ENCODE measurements around the gene MEG3. TPM values are rescaled to one million over a fixed set of nuclear protein-coding genes. Genes with fewer than 3 reads are reported as not detected.

MEG3 gene
- total and polyA plus RNA-seq, 4 donors = 21.4 to 454 (median 149) TPM

DNA sequence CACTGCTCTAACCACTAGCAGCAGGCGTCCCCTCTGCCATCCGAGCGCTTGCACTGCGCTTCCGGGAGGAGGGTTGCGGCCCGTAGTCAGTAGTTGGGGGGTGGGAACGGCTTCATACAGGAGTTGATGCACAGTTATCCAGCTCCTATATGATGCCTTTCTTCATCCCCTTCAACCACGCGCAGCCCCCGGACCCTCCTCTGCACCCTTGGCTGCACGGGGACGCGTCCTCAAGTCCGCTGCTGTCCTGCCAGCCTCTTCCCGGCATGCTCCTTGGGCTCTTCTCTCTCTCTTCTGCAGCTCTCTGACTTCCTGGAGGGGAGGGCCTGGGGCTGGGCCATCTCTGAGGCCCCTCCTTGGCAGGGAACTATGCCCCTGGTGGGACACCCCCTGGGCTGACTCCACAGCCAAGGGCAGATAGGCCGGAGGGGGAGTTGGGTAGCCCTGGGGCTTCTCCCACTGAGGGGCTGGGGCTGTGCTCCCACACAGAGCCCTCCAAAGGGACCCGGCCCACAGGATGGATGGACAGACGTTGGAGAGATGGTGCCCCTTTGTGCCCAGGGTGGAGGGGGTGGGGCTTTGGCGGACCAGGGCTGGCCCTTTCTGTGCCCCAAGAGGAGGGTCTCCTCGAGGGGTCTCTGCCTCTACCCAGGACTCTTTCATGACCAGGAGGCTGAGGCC is 48.6 kb downstream of the MEG3 start:
- Histone ChIP-seq H3K4me1 (ENCODE audit: control insufficient read depth in 1 of 2, insufficient read depth in 2 of 2, low read length in 2 of 2) (no peaks in the 10 kb centered on the region), H3K9me3 (ENCODE audit: control insufficient read depth, low read length) (no peaks in the 10 kb centered on the region), H3K27ac (ENCODE audit: low read depth in 1 of 2, low read length in 2 of 2) (no peak overlapping the region), H3K36me3 (ENCODE audit: control insufficient read depth in 1 of 2, insufficient read depth in 2 of 2, low read length in 1 of 2) (no peaks in the 10 kb centered on the region), H3K27me3 (ENCODE audit: control insufficient read depth in 1 of 2, insufficient read depth in 2 of 2, low read length in 1 of 2) (no peaks in the 10 kb centered on the region), H3K4me3 (ENCODE audit: low read length in 2 of 2) (no peak overlapping the region)
- ATAC-seq (ENCODE audit: low FRiP score) (no peak), DNase-seq (peak; percentile 39 to 51)
- intact Hi-C loops (cut with DNase I) = no loop called here
- 82 to 84% methylated on average over 21 of the region's 21 CpGs for WGBS, 2 donors

DNA sequence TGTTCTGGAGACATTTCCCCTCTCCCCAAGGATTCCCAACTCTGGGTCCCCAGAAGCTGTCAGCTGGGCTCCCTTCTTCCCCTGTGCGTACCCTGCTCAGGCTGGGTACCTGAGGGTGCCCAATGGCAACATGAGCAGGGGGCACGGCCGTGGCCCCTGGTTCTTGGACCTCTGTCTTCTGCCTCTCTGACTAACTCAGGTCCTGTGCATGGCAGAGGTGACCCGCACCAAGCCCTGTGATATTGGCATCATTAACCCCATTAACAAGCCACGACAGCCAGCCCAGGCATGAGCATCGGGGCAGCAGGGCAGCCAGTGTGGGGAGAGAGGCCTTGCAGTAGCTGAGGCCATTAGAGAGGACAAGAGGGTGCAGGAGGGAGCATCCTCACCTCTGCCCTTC is 49.2 kb downstream of the MEG3 start:
- Histone ChIP-seq H3K27ac (ENCODE audit: low read depth in 1 of 2, low read length in 2 of 2) (no peak overlapping the region), H3K36me3 (ENCODE audit: control insufficient read depth in 1 of 2, insufficient read depth in 2 of 2, low read length in 1 of 2) (no peaks in the 10 kb centered on the region), H3K27me3 (ENCODE audit: control insufficient read depth in 1 of 2, insufficient read depth in 2 of 2, low read length in 1 of 2) (no peaks in the 10 kb centered on the region), H3K4me3 (ENCODE audit: low read length in 2 of 2) (no peak overlapping the region), H3K9me3 (ENCODE audit: control insufficient read depth, low read length) (no peaks in the 10 kb centered on the region), H3K4me1 (ENCODE audit: control insufficient read depth in 1 of 2, insufficient read depth in 2 of 2, low read length in 2 of 2) (no peaks in the 10 kb centered on the region)
- ATAC-seq (ENCODE audit: low FRiP score) (no peak), DNase-seq (peak; percentile 26 to 44)
- intact Hi-C loops (cut with DNase I) = no loop called here
- WGBS, 2 donors = 82 to 85% methylated on average over 6 of the region's 6 CpGs

DNA sequence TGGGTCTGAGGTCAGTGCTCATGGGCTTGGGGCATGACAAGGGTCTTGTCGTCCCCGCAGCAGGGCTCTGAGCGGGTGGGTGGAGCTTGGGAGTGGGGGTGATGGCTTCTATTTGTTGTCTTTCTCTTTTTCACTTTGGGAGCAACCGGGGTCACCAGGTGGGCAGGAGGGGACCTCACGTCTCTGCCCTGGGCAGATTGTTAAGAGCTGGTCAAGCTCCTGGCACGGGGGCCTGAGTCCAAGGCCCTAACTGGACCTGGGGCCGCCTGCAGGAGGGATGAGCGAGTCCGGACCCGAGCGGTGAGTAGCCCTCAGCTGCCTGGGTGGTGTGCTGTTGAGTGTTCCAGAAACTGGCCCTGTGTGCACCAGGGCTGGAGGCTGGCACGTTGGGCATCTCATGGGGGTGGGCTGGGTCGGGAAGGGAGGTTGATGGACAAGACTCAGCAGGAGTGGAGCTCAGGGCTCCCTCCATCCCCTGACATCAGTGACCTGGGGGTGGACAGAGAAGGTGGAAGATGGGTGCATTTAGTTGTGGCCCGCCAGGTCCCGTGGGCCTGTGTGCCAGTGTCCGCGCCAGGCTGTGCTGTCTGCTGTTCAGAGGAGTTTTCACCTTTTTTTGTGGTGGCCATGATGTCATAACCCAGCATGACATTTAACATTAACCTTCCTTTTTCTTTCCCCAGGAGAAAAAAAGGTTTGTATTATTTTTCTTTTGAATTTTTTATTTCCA is 50.1 kb downstream of the MEG3 start:
- DNase-seq (peak; percentile 30 to 56), ATAC-seq (ENCODE audit: low FRiP score) (no peak)
- no peak overlapping the region for H3K4me3 ChIP-seq (ENCODE audit: low read length in 2 of 2)
- H3K27ac ChIP-seq (ENCODE audit: low read depth in 1 of 2, low read length in 2 of 2) = no peak overlapping the region
- H3K27me3 ChIP-seq (ENCODE audit: control insufficient read depth in 1 of 2, insufficient read depth in 2 of 2, low read length in 1 of 2) = no peaks in the 10 kb centered on the region
- intact Hi-C loops (cut with DNase I) = no loop called here
- H3K9me3 ChIP-seq (ENCODE audit: control insufficient read depth, low read length) = no peaks in the 10 kb centered on the region
- H3K4me1 ChIP-seq (ENCODE audit: control insufficient read depth in 1 of 2, insufficient read depth in 2 of 2, low read length in 2 of 2) = no peaks in the 10 kb centered on the region
- 79 to 85% methylated on average over 17 of the region's 17 CpGs for WGBS, 2 donors
- H3K36me3 ChIP-seq (ENCODE audit: control insufficient read depth in 1 of 2, insufficient read depth in 2 of 2, low read length in 1 of 2) = no peaks in the 10 kb centered on the region

DNA sequence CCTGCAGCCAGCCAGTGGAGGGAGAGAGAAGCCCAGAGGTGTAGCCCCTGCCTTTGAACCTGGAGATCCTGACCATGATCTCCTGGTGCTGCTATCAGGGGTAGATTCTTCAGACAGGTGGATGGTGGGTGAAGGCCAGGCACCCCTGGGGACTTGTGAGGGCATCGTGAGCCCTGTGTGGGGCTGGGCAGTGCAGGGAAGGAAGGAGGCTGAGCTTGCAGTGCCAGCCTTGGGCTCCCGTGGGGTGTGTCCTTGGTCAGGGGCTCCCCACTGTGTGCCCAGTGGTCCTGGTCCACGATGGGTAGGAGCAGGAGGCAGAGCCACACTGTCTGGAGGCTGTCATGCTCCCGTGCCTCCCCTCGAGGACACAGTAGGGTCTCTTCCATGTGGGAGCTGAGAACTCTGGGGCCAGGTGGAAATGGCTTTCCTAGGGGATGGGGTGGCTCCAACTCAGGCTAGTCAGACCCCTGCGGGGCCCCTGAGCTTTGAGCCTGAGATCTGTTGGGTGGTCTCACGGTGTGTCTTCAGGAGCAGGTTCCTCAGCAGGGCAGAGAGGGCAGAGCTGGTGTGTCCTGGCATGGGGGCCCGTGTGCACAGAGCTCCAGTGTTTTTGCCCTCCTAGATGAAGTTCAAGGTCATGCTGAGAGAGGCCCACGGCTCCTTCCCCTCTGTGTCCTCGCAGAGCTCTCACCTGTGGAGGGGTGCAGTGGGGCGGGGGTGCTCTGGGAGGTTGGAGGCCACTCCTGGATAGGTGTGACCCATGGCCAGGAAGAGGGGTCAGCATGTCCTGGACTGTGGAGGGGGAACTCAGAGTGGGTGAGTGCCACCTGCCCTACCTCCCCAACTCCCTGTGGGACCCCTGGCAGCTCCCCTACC is 52.6 kb downstream of the MEG3 start:
- Histone ChIP-seq H3K4me1 (ENCODE audit: control insufficient read depth in 1 of 2, insufficient read depth in 2 of 2, low read length in 2 of 2) (no peaks in the 10 kb centered on the region), H3K4me3 (ENCODE audit: low read length in 2 of 2) (no peak overlapping the region), H3K9me3 (ENCODE audit: control insufficient read depth, low read length) (no peaks in the 10 kb centered on the region), H3K36me3 (ENCODE audit: control insufficient read depth in 1 of 2, insufficient read depth in 2 of 2, low read length in 1 of 2) (no peaks in the 10 kb centered on the region), H3K27ac (ENCODE audit: low read depth in 1 of 2, low read length in 2 of 2) (no peak overlapping the region), H3K27me3 (ENCODE audit: control insufficient read depth in 1 of 2, insufficient read depth in 2 of 2, low read length in 1 of 2) (no peaks in the 10 kb centered on the region)
- intact Hi-C loops (cut with DNase I) = no loop called here
- WGBS, 2 donors = 84% methylated on average over 11 of the region's 11 CpGs
- no peak for ATAC-seq (ENCODE audit: low FRiP score)
- peak; percentile 32 to 52 for DNase-seq

DNA sequence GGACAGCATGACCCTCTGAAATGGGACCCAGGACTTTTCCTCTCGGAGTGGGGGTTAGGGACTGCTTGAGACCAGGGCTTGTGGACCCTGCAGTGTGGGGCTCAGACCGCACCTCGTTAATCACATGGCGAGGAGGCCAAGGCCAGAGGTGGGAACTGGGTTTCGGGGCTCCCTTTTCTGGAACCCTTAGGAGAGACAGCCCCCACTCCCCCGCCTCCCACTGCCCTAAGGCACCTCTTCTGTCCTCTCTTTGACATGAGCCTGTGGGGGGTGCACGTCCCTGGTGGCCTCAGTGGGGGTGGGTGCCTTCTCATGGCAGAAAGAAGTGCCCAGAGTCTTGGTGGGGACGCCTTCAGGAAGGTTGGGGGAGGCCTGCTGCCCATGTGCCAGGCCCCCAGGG is 53.3 kb downstream of the MEG3 start:
- 80 to 84% methylated on average over 8 of the region's 8 CpGs for WGBS, 2 donors
- Histone ChIP-seq H3K4me1 (ENCODE audit: control insufficient read depth in 1 of 2, insufficient read depth in 2 of 2, low read length in 2 of 2) (no peaks in the 10 kb centered on the region), H3K27ac (ENCODE audit: low read depth in 1 of 2, low read length in 2 of 2) (no peak overlapping the region), H3K27me3 (ENCODE audit: control insufficient read depth in 1 of 2, insufficient read depth in 2 of 2, low read length in 1 of 2) (no peaks in the 10 kb centered on the region), H3K9me3 (ENCODE audit: control insufficient read depth, low read length) (peaks cover 1% of the 10 kb centered on the region), H3K36me3 (ENCODE audit: control insufficient read depth in 1 of 2, insufficient read depth in 2 of 2, low read length in 1 of 2) (no peaks in the 10 kb centered on the region), H3K4me3 (ENCODE audit: low read length in 2 of 2) (no peak overlapping the region)
- DNase-seq (peak; percentile 26 to 43), ATAC-seq (ENCODE audit: low FRiP score) (no peak)
- intact Hi-C loops (cut with DNase I) = no loop called here

DNA sequence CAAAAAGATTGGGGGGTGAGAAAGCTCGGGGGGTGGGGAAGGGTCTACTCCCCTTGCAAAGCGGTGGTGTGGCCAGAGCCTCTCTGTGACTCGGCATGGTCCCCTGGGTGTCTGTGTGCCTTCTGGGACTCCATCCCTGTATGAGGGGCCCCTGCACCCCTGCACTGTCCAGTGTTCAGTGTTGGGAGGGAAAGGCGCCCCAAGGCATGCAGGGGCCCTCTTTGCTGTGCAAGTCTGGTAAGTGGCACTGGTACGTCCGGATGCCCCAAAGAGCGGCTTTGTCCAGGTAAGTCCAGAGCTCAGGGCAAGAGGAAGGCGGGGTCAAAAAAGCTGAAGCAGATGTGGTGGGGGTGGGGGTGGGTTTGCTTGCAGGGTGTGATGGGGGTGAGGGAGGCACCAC is 53.9 kb downstream of the MEG3 start:
- intact Hi-C loops (cut with DNase I) = no loop called here
- 85 to 89% methylated on average over 8 of the region's 8 CpGs for WGBS, 2 donors
- no peak overlapping the region for H3K27ac ChIP-seq (ENCODE audit: low read depth in 1 of 2, low read length in 2 of 2)
- no peak overlapping the region for H3K4me3 ChIP-seq (ENCODE audit: low read length in 2 of 2)
- DNase-seq (peak; percentile 21 to 59), ATAC-seq (ENCODE audit: low FRiP score) (no peak)
- H3K4me1 ChIP-seq (ENCODE audit: control insufficient read depth in 1 of 2, insufficient read depth in 2 of 2, low read length in 2 of 2) = no peaks in the 10 kb centered on the region
- H3K36me3 ChIP-seq (ENCODE audit: control insufficient read depth in 1 of 2, insufficient read depth in 2 of 2, low read length in 1 of 2) = no peaks in the 10 kb centered on the region
- H3K9me3 ChIP-seq (ENCODE audit: control insufficient read depth, low read length) = peaks cover 1% of the 10 kb centered on the region
- H3K27me3 ChIP-seq (ENCODE audit: control insufficient read depth in 1 of 2, insufficient read depth in 2 of 2, low read length in 1 of 2) = no peaks in the 10 kb centered on the region

DNA sequence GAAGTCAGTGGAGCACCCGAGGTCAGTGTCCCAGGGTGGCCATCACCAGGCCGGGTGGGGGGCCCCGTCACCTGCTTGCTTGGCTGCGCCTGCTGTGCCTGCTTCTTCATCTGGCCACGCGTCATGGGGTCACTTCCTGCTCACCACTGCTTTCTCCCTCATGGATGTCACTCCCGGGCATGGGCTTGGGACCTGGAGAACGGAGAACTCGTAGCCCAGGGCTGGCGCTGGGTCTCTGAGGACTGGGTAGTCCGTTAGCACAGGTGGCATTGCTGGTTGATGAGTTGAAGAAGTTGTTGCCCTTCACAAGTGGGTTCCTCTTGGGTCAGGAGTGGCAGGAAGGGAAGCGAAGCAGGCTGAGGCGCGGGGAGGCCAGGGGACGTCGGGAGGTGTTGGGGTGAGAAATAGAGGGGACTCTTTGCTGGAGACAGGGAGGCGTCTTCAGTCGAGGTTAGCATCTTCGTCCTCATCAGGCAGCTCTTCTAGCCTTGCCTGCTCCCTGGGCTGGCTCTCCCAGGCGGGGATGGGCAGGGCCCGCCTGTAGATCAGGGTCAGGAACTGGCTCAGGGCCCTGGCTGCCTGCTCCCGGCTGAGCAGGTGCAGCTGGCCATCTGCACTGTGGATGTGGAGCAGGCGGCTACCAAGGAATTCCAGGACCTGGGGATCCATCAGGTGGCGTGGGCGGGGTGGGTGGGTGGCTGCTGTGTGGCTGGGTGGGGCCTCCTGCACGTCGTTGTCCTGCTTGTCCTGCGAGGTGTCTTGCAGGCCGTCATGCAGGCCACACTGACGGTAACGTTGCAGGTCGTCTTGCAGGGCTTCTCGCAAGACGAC is 54.6 kb downstream of the MEG3 start:
- peak; percentile 26 to 69 for DNase-seq
- Histone ChIP-seq H3K9me3 (ENCODE audit: control insufficient read depth, low read length) (peaks cover 1% of the 10 kb centered on the region), H3K27ac (ENCODE audit: low read depth in 1 of 2, low read length in 2 of 2) (no peak overlapping the region), H3K27me3 (ENCODE audit: control insufficient read depth in 1 of 2, insufficient read depth in 2 of 2, low read length in 1 of 2) (no peaks in the 10 kb centered on the region), H3K4me1 (ENCODE audit: control insufficient read depth in 1 of 2, insufficient read depth in 2 of 2, low read length in 2 of 2) (no peaks in the 10 kb centered on the region), H3K4me3 (ENCODE audit: low read length in 2 of 2) (no peak overlapping the region), H3K36me3 (ENCODE audit: control insufficient read depth in 1 of 2, insufficient read depth in 2 of 2, low read length in 1 of 2) (no peaks in the 10 kb centered on the region)
- 87 to 92% methylated on average over 34 of the region's 34 CpGs for WGBS, 2 donors
- ATAC-seq (ENCODE audit: low FRiP score) = no peak
- intact Hi-C loops (cut with DNase I) = no loop called here

Measured in aorta (tissue), 5 donors.